CD4-positive, alpha-beta memory T cell (primary cell): ENCODE data around the gene RINT1. TPM values are rescaled to one million over a fixed set of nuclear protein-coding genes. Genes with fewer than 3 reads are reported as not detected.

ENCODE experiments used
- CTCF ChIA-PET: fragments of 350-600 bp; sonication (Branson Sonifier 250); formaldehyde crosslinking; loops from one replicate; lab custom pipeline; 2021; ENCODE audit warnings: inconsistent platforms; ENCODE audit not compliant: partially characterized antibody; lab: Charles Lee
- POLR2A ChIA-PET: fragments of 350-600 bp; sonication (Branson Sonifier 250); formaldehyde crosslinking; loops from one replicate; lab custom pipeline; 2021; ENCODE audit not compliant: partially characterized antibody; lab: Charles Lee
- DNase-seq, 5 donors: peaks; one replicate each; pipeline versions ENCODE4 v3.0.0 to v3.0.0-alpha.2; 2020 to 2022; ENCODE audit warnings: mixed read lengths in 1 of 5
- H3K27ac ChIP-seq: one replicate; pipeline ENCODE4 v1.7.0; 2013; ENCODE audit warnings: low read depth, low read length
- H3K27me3 ChIP-seq: 2 replicates; pipeline ENCODE4 v1.7.0; 2013; ENCODE audit warnings: mild to moderate bottlenecking, low read length, moderate library complexity; ENCODE audit not compliant: insufficient read depth
- H3K36me3 ChIP-seq: 2 replicates; pipeline ENCODE4 v1.7.0; 2013; ENCODE audit warnings: mild to moderate bottlenecking, low read length, moderate library complexity; ENCODE audit not compliant: insufficient read depth
- H3K4me1 ChIP-seq: 2 replicates; pipeline ENCODE4 v1.7.0; 2013; ENCODE audit warnings: mild to moderate bottlenecking, low read length, moderate library complexity; ENCODE audit not compliant: insufficient read depth
- H3K4me3 ChIP-seq, 2 donors: one replicate each; pipeline ENCODE4 v1.7.0; 2013; ENCODE audit warnings: low read length in 2 of 2, mild to moderate bottlenecking in 1 of 2
- H3K9me3 ChIP-seq, 2 donors: one replicate each; pipeline ENCODE4 v1.7.0; 2013; ENCODE audit warnings: low read length in 2 of 2, control low read depth in 1 of 2; ENCODE audit not compliant: control insufficient read depth in 1 of 2
- H3K27ac Mint-ChIP-seq, 7 donors: one replicate each; pipeline ENCODE4 v1.8.0; 2020 to 2021; ENCODE audit warnings: mixed read lengths in 7 of 7, mild to moderate bottlenecking in 6 of 7, inconsistent platforms in 3 of 7, moderate library complexity in 3 of 7
- H3K27me3 Mint-ChIP-seq, 2 donors: one replicate each; pipeline ENCODE4 v1.8.0; 2020 to 2021; ENCODE audit warnings: mixed read lengths in 2 of 2
- H3K36me3 Mint-ChIP-seq, 2 donors: one replicate each; pipeline ENCODE4 v1.8.0; 2020 to 2021; ENCODE audit warnings: mixed read lengths in 2 of 2, inconsistent platforms in 1 of 2, mild to moderate bottlenecking in 1 of 2
- H3K4me1 Mint-ChIP-seq, 4 donors: one replicate each; pipeline ENCODE4 v1.8.0; 2020 to 2021; ENCODE audit warnings: mixed read lengths in 4 of 4, mild to moderate bottlenecking in 1 of 4
- H3K4me3 Mint-ChIP-seq, 8 donors: one replicate each; pipeline ENCODE4 v1.8.0; 2020 to 2021; ENCODE audit warnings: mixed read lengths in 8 of 8, mild to moderate bottlenecking in 7 of 8, moderate library complexity in 6 of 8, inconsistent platforms in 3 of 8
- H3K9me3 Mint-ChIP-seq, 8 donors: one replicate each; pipeline ENCODE4 v1.8.0; 2020 to 2021; ENCODE audit warnings: mixed read lengths in 8 of 8, mild to moderate bottlenecking in 5 of 8, inconsistent platforms in 3 of 8, moderate library complexity in 1 of 8
- intact Hi-C: fragments of 100-400 bp; cut with micrococcal nuclease; formaldehyde crosslinking; loops from one replicate; pipeline ENCODE4 v1.15.1; 2023
- polyA plus RNA-seq, 2 donors: library from polyadenylated mRNA; unstranded; fragments of 300-500 nt; fragmentation: Illumina TruSeq; gene quantifications; one replicate each; pipeline ENCODE4 v1.2.3, GENCODE V29; 2021
- total RNA-seq, 2 experiments: library from RNA; stranded (reverse); gene quantifications; one replicate each; pipeline ENCODE4 v1.2.3, GENCODE V29; 2021

The RINT1 gene
- total and polyA plus RNA-seq, 4 experiments from 2014 or later, result 16.0 to 26.5 (median 20.9) TPM

- Histone ChIP-seq H3K27ac (no peak overlapping the region), H3K4me3 (no peak overlapping the region), H3K4me1 (peaks cover 4% of the 10 kb centered on the region), H3K27me3 (no peaks in the 10 kb centered on the region), H3K9me3 (no peaks in the 10 kb centered on the region), H3K36me3 (no peaks in the 10 kb centered on the region)
- peaks cover 5 to 10% (median 7%) of the 10 kb centered on the region in 4 donors for H3K4me1 Mint-ChIP-seq
- no peak for DNase-seq
- peaks cover 0 to 2% of the 10 kb centered on the region in 2 donors for H3K36me3 Mint-ChIP-seq
- peaks cover 0 to 2% of the 10 kb centered on the region in 2 donors for H3K27me3 Mint-ChIP-seq
- intact Hi-C loops, result loop anchor here (5.0 kb wide), 2 partner anchors 604 to 1354 kb away; no protein-coding TSS in a partner anchor
- POLR2A ChIA-PET, result no interaction called here
- peaks cover 0 to 13% (median 5%) of the 10 kb centered on the region in 8 donors for H3K9me3 Mint-ChIP-seq
- H3K4me3 Mint-ChIP-seq, result no peak overlapping the region
- CTCF ChIA-PET, result no interaction called here
- H3K27ac Mint-ChIP-seq, result peak overlapping the region in 1 of 7 donors; percentile 34
Measured at GRCh38 chr7:105585850-105586500, 54.0 kb downstream of the RINT1 start.

- H3K36me3 ChIP-seq, result no peaks in the 10 kb centered on the region
- peaks cover 4% of the 10 kb centered on the region for H3K4me1 ChIP-seq
- peaks cover 4 to 6% (median 5%) of the 10 kb centered on the region in 4 donors for H3K4me1 Mint-ChIP-seq
- no peak overlapping the region for H3K27ac ChIP-seq
- H3K27ac Mint-ChIP-seq, result peak overlapping the region in 2 of 7 donors; percentile 24 to 60
- intact Hi-C loops, result loop anchor here (2.0 to 5.0 kb wide), 3 partner anchors 606 to 1356 kb away; no protein-coding TSS in a partner anchor
- ChIA-PET CTCF (interaction anchor here (0.6 to 2.3 kb wide), 4 partner anchors 9 to 117 kb away, joined by 3 to 12 read pairs (median 5); partner anchors contain the start of gene RINT1), POLR2A (interaction anchor here (0.9 to 1.2 kb wide), 2 partner anchors 99 to 575 kb away, joined by 4 read pairs; no protein-coding TSS in a partner anchor)
- peak overlapping the region in 2 of 8 donors; percentile 8 to 39 for H3K4me3 Mint-ChIP-seq
- DNase-seq, result no peak
- no peaks in the 10 kb centered on the region for H3K27me3 ChIP-seq
- H3K9me3 ChIP-seq, result no peaks in the 10 kb centered on the region
- no peaks in the 10 kb centered on the region for H3K27me3 Mint-ChIP-seq
- peaks cover 0 to 13% (median 5%) of the 10 kb centered on the region in 8 donors for H3K9me3 Mint-ChIP-seq
- H3K36me3 Mint-ChIP-seq, result peaks cover 0 to 2% of the 10 kb centered on the region in 2 donors
- no peak overlapping the region for H3K4me3 ChIP-seq
Measured at GRCh38 chr7:105587909-105588635, 56.1 kb downstream of the RINT1 start.

- Mint-ChIP-seq H3K27ac (peak overlapping the region in 4 of 7 donors; percentile 14 to 78 (median 54)), H3K36me3 (no peaks in the 10 kb centered on the region), H3K4me1 (peaks cover 4 to 6% (median 5%) of the 10 kb centered on the region in 4 donors), H3K27me3 (no peaks in the 10 kb centered on the region), H3K9me3 (peaks cover 0 to 5% (median 2%) of the 10 kb centered on the region in 8 donors), H3K4me3 (peak overlapping the region in 1 of 8 donors; percentile 42)
- Histone ChIP-seq H3K9me3 (no peaks in the 10 kb centered on the region), H3K27ac (no peak overlapping the region), H3K27me3 (no peaks in the 10 kb centered on the region), H3K36me3 (no peaks in the 10 kb centered on the region), H3K4me3 (no peak overlapping the region), H3K4me1 (peaks cover 4% of the 10 kb centered on the region)
- CTCF ChIA-PET, result interaction anchor here (0.8 to 2.3 kb wide), 8 partner anchors 10 to 706 kb away, joined by 3 to 12 read pairs (median 4); partner anchors contain the start of gene RINT1
- intact Hi-C loops, result loop anchor here (1.0 to 5.0 kb wide), 4 partner anchors 607 to 1357 kb away; no protein-coding TSS in a partner anchor
- POLR2A ChIA-PET, result interaction anchor here (1.2 to 1.4 kb wide), 2 partner anchors 57 to 100 kb away, joined by 4 to 5 read pairs; partner anchors contain the start of gene RINT1
- DNase-seq, result peak; percentile 47 to 59 (median 53)
Measured at GRCh38 chr7:105589356-105590077, 57.5 kb downstream of the RINT1 start.

GRCh38 chr7:105590793-105591192, 58.8 kb downstream of the RINT1 start:
- Mint-ChIP-seq H3K27me3 (no peaks in the 10 kb centered on the region), H3K4me3 (no peak overlapping the region), H3K36me3 (no peaks in the 10 kb centered on the region), H3K4me1 (peaks cover 4 to 6% (median 5%) of the 10 kb centered on the region in 4 donors), H3K27ac (no peak overlapping the region), H3K9me3 (no peaks in the 10 kb centered on the region)
- H3K4me1 ChIP-seq, result peaks cover 4% of the 10 kb centered on the region
- intact Hi-C loops, result no loop called here
- no peak overlapping the region for H3K4me3 ChIP-seq
- no peak for DNase-seq
- H3K27me3 ChIP-seq, result no peaks in the 10 kb centered on the region
- H3K9me3 ChIP-seq, result no peaks in the 10 kb centered on the region
- POLR2A ChIA-PET, result no interaction called here
- H3K27ac ChIP-seq, result no peak overlapping the region
- no peaks in the 10 kb centered on the region for H3K36me3 ChIP-seq
- CTCF ChIA-PET, result interaction anchor here (1.0 to 2.2 kb wide), 3 partner anchors 9 to 15 kb away, joined by 3 to 4 read pairs (median 3); no protein-coding TSS in a partner anchor

- H3K4me1 ChIP-seq, result peaks cover 4% of the 10 kb centered on the region
- H3K36me3 Mint-ChIP-seq, result no peaks in the 10 kb centered on the region
- intact Hi-C loops, result no loop called here
- no peaks in the 10 kb centered on the region for H3K36me3 ChIP-seq
- no peaks in the 10 kb centered on the region for H3K9me3 ChIP-seq
- H3K27me3 ChIP-seq, result no peaks in the 10 kb centered on the region
- CTCF ChIA-PET, result interaction anchor here (1.0 to 1.2 kb wide), 2 partner anchors 12 to 14 kb away, joined by 3 read pairs; no protein-coding TSS in a partner anchor
- H3K9me3 Mint-ChIP-seq, result no peaks in the 10 kb centered on the region
- no peak overlapping the region for H3K4me3 Mint-ChIP-seq
- peaks cover 4 to 6% (median 5%) of the 10 kb centered on the region in 4 donors for H3K4me1 Mint-ChIP-seq
- H3K4me3 ChIP-seq, result no peak overlapping the region
- H3K27ac ChIP-seq, result no peak overlapping the region
- H3K27me3 Mint-ChIP-seq, result no peaks in the 10 kb centered on the region
- POLR2A ChIA-PET, result no interaction called here
- no peak for DNase-seq
- H3K27ac Mint-ChIP-seq, result no peak overlapping the region
Measured at GRCh38 chr7:105591522-105591921, 59.5 kb downstream of the RINT1 start.

- no peak for DNase-seq
- Mint-ChIP-seq H3K4me1 (peaks cover 3 to 5% (median 4%) of the 10 kb centered on the region in 4 donors), H3K27ac (peak overlapping the region in 1 of 7 donors; percentile 11), H3K36me3 (no peaks in the 10 kb centered on the region), H3K27me3 (no peaks in the 10 kb centered on the region), H3K4me3 (no peak overlapping the region), H3K9me3 (no peaks in the 10 kb centered on the region)
- H3K4me1 ChIP-seq, result no peaks in the 10 kb centered on the region
- no peaks in the 10 kb centered on the region for H3K27me3 ChIP-seq
- intact Hi-C loops, result no loop called here
- no peaks in the 10 kb centered on the region for H3K9me3 ChIP-seq
- ChIA-PET POLR2A (no interaction called here), CTCF (interaction anchor here (0.6 kb wide), 1 partner anchor 34 kb away, joined by 3 read pairs; no protein-coding TSS in a partner anchor)
- no peak overlapping the region for H3K27ac ChIP-seq
- H3K36me3 ChIP-seq, result no peaks in the 10 kb centered on the region
- no peak overlapping the region for H3K4me3 ChIP-seq
Measured at GRCh38 chr7:105594034-105594433, 62.0 kb downstream of the RINT1 start.
